HG03378 (cell line): ENCODE measurements around the gene CREB5.
"Not testable (repeated sequence)": the region's sequence is repeated elsewhere in the genome, so short reads cannot be mapped to it uniquely, and the experiment has no call there.

Experiments
- ATAC-seq: cut with Tn5 transposase; IDR thresholded peaks from one replicate; pipeline ENCODE4 v1.9.1; 2021; ENCODE audit warnings: mild to moderate bottlenecking, moderate library complexity; ENCODE audit not compliant: unreplicated experiment

Gene CREB5

GRCh38 chr7:28761505-28761904 is 349.2 kb downstream of the CREB5 start:
- no peak for ATAC-seq

- ATAC-seq: no peak
These were observed 350.3 kb downstream of the CREB5 start for GRCh38 chr7:28762651-28763050.

- ATAC-seq: no peak
These were observed 354.0 kb downstream of the CREB5 start for GRCh38 chr7:28766359-28766758.

- ATAC-seq: no peak
These were observed 355.0 kb downstream of the CREB5 start for GRCh38 chr7:28767356-28767755.

GRCh38 chr7:28768577-28769147 is 356.3 kb downstream of the CREB5 start:
- ATAC-seq: no peak

- no peak for ATAC-seq
These were observed 359.7 kb downstream of the CREB5 start for GRCh38 chr7:28771906-28772622.

- no peak for ATAC-seq
These were observed 361.3 kb downstream of the CREB5 start for GRCh38 chr7:28773423-28774145.

- ATAC-seq: no peak
These were observed 362.1 kb downstream of the CREB5 start for GRCh38 chr7:28774261-28774988.

- no peak for ATAC-seq
These were observed 364.3 kb downstream of the CREB5 start for GRCh38 chr7:28776463-28777157.

- no peak for ATAC-seq
These were observed 366.5 kb downstream of the CREB5 start for GRCh38 chr7:28778786-28779185.

- ATAC-seq: no peak
These were observed 367.6 kb downstream of the CREB5 start for GRCh38 chr7:28779954-28780353.

- ATAC-seq: no peak
These were observed 370.0 kb downstream of the CREB5 start for GRCh38 chr7:28782362-28782761.

GRCh38 chr7:28784171-28784902 is 372.0 kb downstream of the CREB5 start:
- no peak for ATAC-seq

- no peak for ATAC-seq
These were observed 373.0 kb downstream of the CREB5 start for GRCh38 chr7:28785041-28785995.

- ATAC-seq: not testable (repeated sequence)
These were observed 373.8 kb downstream of the CREB5 start for GRCh38 chr7:28786156-28786555.

- ATAC-seq: no peak
These were observed 374.8 kb downstream of the CREB5 start for GRCh38 chr7:28787106-28787505.

GRCh38 chr7:28790467-28790866 is 378.1 kb downstream of the CREB5 start:
- no peak for ATAC-seq

- ATAC-seq: no peak
These were observed 380.5 kb downstream of the CREB5 start for GRCh38 chr7:28792858-28793257.
